Coronary artery (tissue), 2 donors: ENCODE measurements around the gene PPP1R37.

Experiments used
- DNase-seq: peaks from one replicate; pipeline ENCODE4 v3.0.0-alpha.2; 2017; ENCODE audit warnings: low spot score
- H3K27ac ChIP-seq, 2 donors: fragments of 200-600 bp; sonication (generic); one replicate each; pipeline ENCODE4 v1.5.1; 2016 to 2019
- H3K4me3 ChIP-seq: fragments of 200-600 bp; sonication (generic); 2 replicates; pipeline ENCODE4 v1.5.1; 2016; ENCODE audit warnings: mild to moderate bottlenecking, moderate library complexity
- TF ChIP-seq, protein P1 (sequence below): fragments of 200-600 bp; sonication (generic); IDR thresholded peaks from one replicate; pipeline ENCODE4 v1.5.1; 2019; ENCODE audit warnings: antibody characterized with exemption

PPP1R37 gene

DNA sequence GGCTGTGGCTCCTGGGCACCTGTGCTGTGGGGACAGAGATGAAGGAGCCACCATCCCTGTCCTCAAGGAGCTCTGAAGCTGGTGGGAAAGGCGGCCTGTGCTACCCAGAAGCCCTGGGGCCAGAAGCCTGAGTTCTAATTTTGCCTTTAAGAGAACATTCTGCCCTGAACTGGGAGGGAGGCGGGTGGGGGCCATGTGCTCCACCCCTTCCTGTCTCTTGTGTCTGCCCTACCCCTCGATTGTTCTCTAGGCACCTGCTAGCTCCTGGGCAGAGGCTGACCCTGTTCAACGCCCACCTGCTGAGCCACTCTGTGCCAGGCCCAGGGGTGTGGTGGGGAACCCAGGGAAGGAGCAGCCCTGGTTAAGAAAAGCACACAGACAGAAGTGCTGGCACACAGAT, 79.2 kb downstream of the PPP1R37 start:
- TF ChIP-seq, protein P1, sequence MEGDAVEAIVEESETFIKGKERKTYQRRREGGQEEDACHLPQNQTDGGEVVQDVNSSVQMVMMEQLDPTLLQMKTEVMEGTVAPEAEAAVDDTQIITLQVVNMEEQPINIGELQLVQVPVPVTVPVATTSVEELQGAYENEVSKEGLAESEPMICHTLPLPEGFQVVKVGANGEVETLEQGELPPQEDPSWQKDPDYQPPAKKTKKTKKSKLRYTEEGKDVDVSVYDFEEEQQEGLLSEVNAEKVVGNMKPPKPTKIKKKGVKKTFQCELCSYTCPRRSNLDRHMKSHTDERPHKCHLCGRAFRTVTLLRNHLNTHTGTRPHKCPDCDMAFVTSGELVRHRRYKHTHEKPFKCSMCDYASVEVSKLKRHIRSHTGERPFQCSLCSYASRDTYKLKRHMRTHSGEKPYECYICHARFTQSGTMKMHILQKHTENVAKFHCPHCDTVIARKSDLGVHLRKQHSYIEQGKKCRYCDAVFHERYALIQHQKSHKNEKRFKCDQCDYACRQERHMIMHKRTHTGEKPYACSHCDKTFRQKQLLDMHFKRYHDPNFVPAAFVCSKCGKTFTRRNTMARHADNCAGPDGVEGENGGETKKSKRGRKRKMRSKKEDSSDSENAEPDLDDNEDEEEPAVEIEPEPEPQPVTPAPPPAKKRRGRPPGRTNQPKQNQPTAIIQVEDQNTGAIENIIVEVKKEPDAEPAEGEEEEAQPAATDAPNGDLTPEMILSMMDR: no peak
- Histone ChIP-seq H3K4me3 (no peak overlapping the region), H3K27ac (peak overlapping the region in 1 of 2 donors; percentile 35)
- DNase-seq: no peak

- no peak overlapping the region for H3K4me3 ChIP-seq
- TF ChIP-seq, protein P1: no peak
- peak overlapping the region in 1 of 2 donors; percentile 35 for H3K27ac ChIP-seq
- DNase-seq: no peak
Observed at GRCh38 chr19:45172611-45173208, 79.7 kb downstream of the PPP1R37 start.

- no peak for DNase-seq
- TF ChIP-seq, protein P1: no peak
- Histone ChIP-seq H3K4me3 (no peak overlapping the region), H3K27ac (no peak overlapping the region)
Observed at GRCh38 chr19:45173816-45174215, 80.8 kb downstream of the PPP1R37 start.

DNA sequence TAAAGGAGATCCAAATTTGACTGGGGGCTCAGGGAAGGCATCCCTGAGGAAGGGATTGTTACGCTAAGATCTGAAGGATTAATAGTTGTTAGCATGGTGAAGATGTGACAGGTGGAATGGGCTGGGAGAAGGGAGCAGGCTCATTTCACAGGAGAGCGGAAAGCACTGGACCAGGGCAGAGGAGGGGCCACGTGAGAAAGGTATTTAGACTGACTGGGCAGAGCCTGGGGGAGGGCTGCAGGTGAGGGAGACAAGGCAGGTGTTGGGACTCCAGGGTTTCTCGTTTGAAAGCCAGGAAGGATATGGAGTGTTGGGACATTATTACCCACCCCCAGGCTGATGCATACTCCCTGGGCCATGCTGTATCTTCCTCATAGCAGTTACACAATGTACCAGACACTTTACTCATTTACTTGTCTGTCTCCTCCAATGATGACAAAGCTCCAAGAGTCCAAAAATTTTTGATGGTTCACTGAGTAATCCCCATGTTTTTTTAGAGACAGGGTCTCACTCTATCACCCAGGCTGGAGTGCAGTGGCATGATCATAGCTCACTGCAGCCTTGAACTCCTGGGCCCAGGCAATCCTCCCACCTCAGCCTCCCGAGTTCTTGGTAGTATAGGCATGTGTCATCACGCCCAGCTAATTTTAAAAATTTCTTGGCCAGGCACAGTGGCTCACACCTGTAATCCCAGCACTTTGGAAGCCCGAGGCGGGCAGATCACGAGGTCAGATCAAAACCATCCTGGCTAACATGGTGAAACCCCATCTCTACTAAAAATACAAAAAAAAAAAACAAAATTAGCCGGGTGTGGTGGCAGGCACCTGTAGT, 82.8 kb downstream of the PPP1R37 start:
- H3K4me3 ChIP-seq: no peak overlapping the region
- TF ChIP-seq, protein P1: no peak
- H3K27ac ChIP-seq: no peak overlapping the region
- no peak for DNase-seq

DNA sequence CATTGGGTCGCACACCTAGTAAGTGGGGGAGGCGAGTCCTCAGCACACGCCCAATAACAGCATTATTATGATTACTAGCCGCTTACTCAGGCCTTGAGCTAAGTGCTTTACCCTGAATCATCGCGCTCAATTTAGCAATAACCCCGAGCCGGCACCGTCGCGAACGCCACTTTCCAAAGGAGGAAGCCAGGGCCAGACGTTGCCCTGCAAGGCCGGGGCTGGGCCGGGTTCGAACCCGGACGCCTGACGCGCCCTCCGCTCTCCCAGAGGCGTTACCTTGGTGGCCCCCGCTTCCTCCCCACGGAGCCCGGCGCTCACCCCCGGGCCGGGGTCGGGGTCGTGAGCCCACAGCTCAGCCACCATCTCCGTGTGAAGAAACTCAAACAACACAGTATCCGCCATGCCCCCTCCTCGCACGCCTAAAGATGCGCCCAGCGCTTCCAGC, 84.9 kb downstream of the PPP1R37 start, which contains the start of gene TRAPPC6A:
TRAPPC6A (minus strand) TSS at position 421 of the 445 bp plus-strand sequence; CDS start at position 402, 19 bp downstream.
- TF ChIP-seq, protein P1: no peak
- peak within 1 kb of the TSS; percentile 78 for H3K4me3 ChIP-seq
- no peak for DNase-seq
- H3K27ac ChIP-seq: peak within 1 kb of the TSS; percentile 93 to 96

GRCh38 chr19:45178262-45179071, 85.5 kb downstream of the PPP1R37 start, which contains the start of gene BLOC1S3:
Gene BLOC1S3, plus strand, starts transcription at chr19:45178784. Its CDS starts 513 bp downstream, at chr19:45179297.
- peak; percentile 100 for DNase-seq
- peak within 1 kb of the TSS; percentile 78 for H3K4me3 ChIP-seq
- H3K27ac ChIP-seq: peak within 1 kb of the TSS; percentile 93 to 96
- TF ChIP-seq, protein P1: no peak
